HepG2 (cell line): Measurements from ENCODE around the gene RNASE11. TPM values are rescaled to one million over a fixed set of nuclear protein-coding genes. Genes with fewer than 3 reads are reported as not detected.

Source experiments
- ARID2 ChIP-seq: sonication (generic); formaldehyde crosslinking; IDR thresholded peaks from 2 replicates; pipeline ENCODE4 v1.8.1; 2022; ENCODE audit warnings: mild to moderate bottlenecking, missing genetic modification reagents, borderline replicate concordance
- DNMT3B ChIP-seq: conservative IDR thresholded peaks from 2 replicates; pipeline ENCODE4 v1.6.1; 2016; ENCODE audit warnings: missing biosample characterization, control low read depth
- DR1 ChIP-seq: sonication (generic); formaldehyde crosslinking; IDR thresholded peaks from 2 replicates; pipeline ENCODE4 v1.8.0; 2021; ENCODE audit warnings: mild to moderate bottlenecking, missing genetic modification reagents, inconsistent platforms
- KLF6 ChIP-seq: IDR thresholded peaks from 2 replicates; pipeline ENCODE4 v1.8.0; 2016; ENCODE audit warnings: missing biosample characterization, missing genetic modification reagents
- MLXIP ChIP-seq: sonication (generic); formaldehyde crosslinking; IDR thresholded peaks from 2 replicates; pipeline ENCODE4 v1.9.0; 2021; ENCODE audit warnings: missing genetic modification reagents, borderline replicate concordance
- PREB ChIP-seq: sonication (generic); formaldehyde crosslinking; IDR thresholded peaks from 2 replicates; pipeline ENCODE4 v1.4.0; 2020; ENCODE audit warnings: missing genetic modification reagents
- REST ChIP-seq, 2 experiments: IDR thresholded peaks; 2 replicates each; pipeline ENCODE4 v1.6.1; 2011 to 2012; ENCODE audit warnings: low read length in 2 of 2, borderline replicate concordance in 1 of 2, low read depth in 1 of 2, mild to moderate bottlenecking in 1 of 2, moderate library complexity in 1 of 2
- SNAI1 ChIP-seq: sonication (generic); formaldehyde crosslinking; IDR thresholded peaks from 2 replicates; pipeline ENCODE4 v1.5.0; 2020; ENCODE audit warnings: mild to moderate bottlenecking, missing genetic modification reagents, borderline replicate concordance
- ZNF234 ChIP-seq: sonication (generic); formaldehyde crosslinking; conservative IDR thresholded peaks from 2 replicates; pipeline ENCODE4 v1.5.1; 2020; ENCODE audit warnings: mild to moderate bottlenecking, missing genetic modification reagents
- ZNF318 ChIP-seq: sonication (generic); formaldehyde crosslinking; IDR thresholded peaks from 2 replicates; pipeline ENCODE4 v1.4.0; 2020; ENCODE audit warnings: mild to moderate bottlenecking, missing genetic modification reagents
- polyA plus RNA-seq, 8 experiments: library from polyadenylated mRNA; depleted of rRNA in 3 of 8; stranded (reverse) in 7 of 8; unstranded in 1 of 8; fragments of >200 nt; fragmentation: Illumina TruSeq in 4 of 8; extraction: Trizol in 4 of 8; gene quantifications; 2 replicates each; pipeline versions ENCODE4 v1.2.1 to v1.2.3, GENCODE V29; 2011 to 2016; ENCODE audit warnings: low read depth in 4 of 8, missing spikeins in 1 of 8, mixed read lengths in 1 of 8; ENCODE audit not compliant: insufficient read depth in 1 of 8
- total RNA-seq, 5 experiments: library from RNA; depleted of rRNA; stranded (reverse); fragments of >200 nt; fragmentation: Illumina TruSeq; extraction: Trizol; gene quantifications; 2 replicates each; pipeline ENCODE4 v1.2.3, GENCODE V29; 2016; ENCODE audit warnings: low read depth in 1 of 5

RNASE11 gene
- total and polyA plus RNA-seq, 2 of the 13 experiments (the other 11 are each of a cell fraction or from before 2014, with no cell fraction given) = not detected

- TF ChIP-seq REST (IDR thresholded peaks at IDR 0.05; ENCODE audit: borderline replicate concordance in 1 of 2, low read depth in 1 of 2, low read length in 2 of 2) (no peak), ARID2 (CRISPR knock-in tag) (peak; percentile 51; the same call in 1 of the 2 replicates), PREB (CRISPR knock-in tag) (no peak), ZNF234 (no peak), KLF6 (CRISPR knock-in tag) (no peak), SNAI1 (CRISPR knock-in tag) (no peak), ZNF318 (CRISPR knock-in tag) (no peak), MLXIP (CRISPR knock-in tag) (no peak), DR1 (CRISPR knock-in tag) (no peak), DNMT3B (CRISPR knock-in tag) (no peak)
Observed at GRCh38 chr14:20606190-20606901, 18.5 kb upstream of the RNASE11 start (continued).
